NOMO-1 treated with DMSO at 0.1 percent for 48 hours (cell line): ENCODE results near the gene SLC25A38.
"Not testable (repeated sequence)": the region's sequence is repeated elsewhere in the genome, so short reads cannot be mapped to it uniquely, and the experiment has no call there.

Experiments
- DNase-seq: peaks from one replicate; lab custom pipeline; 2025; ENCODE audit not compliant: unreplicated experiment; lab: John Stamatoyannopoulos, UW

Gene SLC25A38, protein sequence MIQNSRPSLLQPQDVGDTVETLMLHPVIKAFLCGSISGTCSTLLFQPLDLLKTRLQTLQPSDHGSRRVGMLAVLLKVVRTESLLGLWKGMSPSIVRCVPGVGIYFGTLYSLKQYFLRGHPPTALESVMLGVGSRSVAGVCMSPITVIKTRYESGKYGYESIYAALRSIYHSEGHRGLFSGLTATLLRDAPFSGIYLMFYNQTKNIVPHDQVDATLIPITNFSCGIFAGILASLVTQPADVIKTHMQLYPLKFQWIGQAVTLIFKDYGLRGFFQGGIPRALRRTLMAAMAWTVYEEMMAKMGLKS

DNA sequence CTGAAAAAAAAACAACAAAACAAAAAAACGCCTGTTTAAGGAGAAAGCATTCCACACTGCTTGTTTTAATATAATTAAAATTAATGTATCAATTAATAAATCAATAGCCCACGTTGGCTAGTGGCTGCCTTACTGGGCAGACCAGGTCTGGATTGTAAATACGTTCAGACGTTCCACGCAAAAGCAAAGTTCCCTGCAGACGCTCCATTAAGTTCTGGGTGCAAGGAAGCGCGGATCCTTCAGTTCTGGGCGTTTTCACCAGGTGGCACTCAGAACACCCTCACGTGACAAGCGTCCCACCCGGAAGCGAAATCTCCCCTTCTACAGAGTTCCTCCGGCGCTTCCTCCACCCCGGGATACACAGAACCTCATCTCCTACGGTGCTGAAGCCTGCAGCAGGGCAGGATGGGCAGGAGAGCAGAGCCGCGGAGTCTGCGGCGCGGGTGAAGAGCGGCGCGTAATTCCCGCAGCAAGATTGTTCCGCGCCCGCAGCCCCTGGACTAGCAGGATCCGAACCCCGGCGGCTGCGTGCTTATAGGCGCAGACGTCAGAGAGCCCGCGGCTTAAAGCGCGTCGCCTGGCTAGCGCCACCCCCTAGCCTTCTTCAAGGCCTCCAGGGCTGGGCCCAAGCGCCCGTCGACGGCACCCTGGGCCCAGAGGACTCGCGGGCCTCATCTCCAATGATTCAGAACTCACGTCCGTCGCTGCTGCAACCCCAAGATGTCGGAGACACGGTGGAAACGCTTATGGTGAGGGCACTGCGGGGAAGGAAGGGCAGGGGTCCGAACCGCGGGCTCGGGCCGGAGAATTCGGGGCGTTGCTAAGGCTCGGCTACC lies at the start of gene SLC25A38:
TSS of gene SLC25A38 (plus strand) at position 326 of the 836 bp plus-strand sequence. CDS start at position 681, 355 bp downstream.
- DNase-seq: no peak

DNA sequence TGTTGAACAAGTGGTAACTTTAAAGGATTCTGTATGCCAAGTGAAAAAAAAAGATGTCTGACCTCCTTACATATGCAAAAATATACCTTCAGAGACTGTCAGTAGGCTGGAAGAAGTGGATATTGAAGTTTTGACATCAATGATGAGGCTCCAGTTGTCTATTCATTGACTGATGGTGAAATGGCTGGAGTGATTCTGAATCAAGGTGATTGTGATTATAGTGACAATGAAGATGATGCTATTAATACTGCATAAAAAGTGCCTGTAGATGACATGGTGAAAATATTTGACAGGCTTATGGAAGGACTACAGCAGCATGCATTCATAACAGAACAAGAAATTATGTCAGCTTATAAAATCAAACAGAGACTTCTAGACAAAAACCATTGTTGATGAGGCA lies 49.6 kb upstream of the SLC25A38 start:
- DNase-seq: no peak

DNA sequence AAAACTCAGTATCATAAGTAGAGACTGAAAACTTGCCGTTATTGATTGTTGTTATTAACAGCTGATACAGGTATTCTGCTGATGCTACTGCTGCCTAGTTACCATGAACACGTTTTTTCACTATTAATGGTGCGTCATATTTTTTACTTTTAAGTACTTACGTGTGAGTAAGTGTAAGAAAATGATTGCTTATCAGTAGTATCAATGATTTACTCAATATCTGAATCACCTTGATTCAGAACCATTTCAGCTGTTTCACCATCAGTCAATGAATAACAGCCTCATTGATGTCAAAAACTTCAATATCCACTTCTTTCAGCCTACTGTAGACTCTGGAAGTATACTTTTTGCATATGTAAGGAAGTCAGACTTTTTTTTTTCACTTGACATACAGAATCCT lies 49.0 kb upstream of the SLC25A38 start:
- DNase-seq: no peak

DNA sequence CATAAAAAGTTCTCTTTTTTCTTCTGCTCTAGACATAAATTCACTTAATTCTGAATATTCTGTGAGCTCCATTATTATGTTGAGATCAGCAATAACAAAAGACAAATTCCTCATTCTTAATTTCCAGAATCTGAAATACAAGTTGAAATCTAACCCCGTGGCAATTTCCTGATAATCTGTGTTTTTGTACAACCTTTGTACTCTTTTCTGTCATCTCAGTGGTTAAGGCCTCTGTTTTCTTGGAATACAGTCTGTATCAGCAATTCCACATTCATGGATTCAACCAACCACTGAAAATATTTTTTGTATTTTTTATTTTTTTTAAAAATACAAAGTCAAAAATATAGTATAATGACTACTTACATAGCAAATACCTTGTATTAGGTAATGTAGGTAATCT lies 45.0 kb upstream of the SLC25A38 start:
- DNase-seq: no peak

DNA sequence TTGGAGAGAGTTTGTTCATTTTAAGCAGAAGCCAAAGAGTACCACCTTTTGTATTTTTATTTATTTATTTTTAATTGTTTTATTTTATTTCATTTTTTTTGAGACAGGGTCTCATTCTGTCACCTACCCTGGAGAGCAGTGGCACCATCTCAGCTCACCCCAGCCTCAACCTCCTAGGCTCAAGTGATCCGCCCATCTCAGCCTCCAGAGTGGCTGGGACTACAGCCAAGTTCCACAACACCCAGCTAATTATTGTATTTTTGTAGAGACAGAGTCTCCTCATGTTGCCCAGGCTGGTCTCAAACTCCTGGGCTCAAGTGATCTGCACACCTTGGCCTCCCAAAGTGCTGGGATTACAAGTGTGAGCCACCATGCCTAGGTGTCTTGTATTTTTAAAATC lies 44.1 kb upstream of the SLC25A38 start:
- DNase-seq: no peak

DNA sequence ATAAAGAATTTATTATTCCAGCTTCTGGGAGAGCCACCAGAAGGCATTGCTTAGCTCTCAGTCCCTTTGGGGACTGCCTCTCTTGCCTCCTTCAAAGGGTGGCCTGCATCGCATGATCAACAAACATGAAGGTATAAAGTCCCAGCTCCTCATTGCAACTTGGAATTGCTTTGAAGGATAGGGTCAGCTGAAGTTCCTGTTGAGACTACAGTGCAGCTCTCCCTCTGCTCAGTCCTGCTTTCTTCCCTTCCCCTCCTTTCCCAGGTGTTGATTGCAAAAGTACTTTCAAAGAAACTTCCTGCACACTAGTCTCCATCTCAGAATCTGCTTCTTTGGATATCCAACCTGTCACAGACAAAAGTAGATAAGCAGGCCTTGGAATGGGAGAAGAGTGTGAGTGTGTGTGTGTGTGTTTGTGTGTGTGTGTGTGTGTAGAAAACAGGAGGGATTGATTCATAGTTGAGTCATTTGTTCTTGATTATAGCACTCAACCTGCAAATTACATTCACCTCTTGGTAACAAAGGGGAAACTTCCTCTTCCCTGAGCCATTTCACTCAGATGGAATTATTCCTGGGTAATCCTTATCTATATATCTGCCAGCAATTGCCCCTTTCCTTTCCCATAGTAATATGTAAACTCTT lies 40.0 kb upstream of the SLC25A38 start:
- DNase-seq: no peak

DNA sequence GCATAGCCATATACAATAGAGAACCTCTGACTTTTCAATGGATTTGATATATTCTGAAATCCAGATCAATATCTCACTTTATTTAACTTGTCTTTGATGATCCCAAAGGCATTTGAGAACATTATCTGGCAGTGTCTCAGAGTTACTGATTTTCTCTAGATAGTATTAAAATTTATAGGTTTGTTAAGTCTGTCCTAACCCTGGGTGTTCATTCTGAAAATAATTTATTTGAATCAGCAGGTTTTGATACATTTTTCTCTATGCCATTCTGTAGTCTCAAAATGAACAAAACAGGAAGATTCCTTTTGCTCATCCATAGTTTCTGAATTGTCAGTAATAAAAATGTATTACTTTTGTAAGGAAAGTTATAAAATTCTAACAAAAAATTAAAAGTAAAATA lies 39.4 kb upstream of the SLC25A38 start:
- no peak for DNase-seq

DNA sequence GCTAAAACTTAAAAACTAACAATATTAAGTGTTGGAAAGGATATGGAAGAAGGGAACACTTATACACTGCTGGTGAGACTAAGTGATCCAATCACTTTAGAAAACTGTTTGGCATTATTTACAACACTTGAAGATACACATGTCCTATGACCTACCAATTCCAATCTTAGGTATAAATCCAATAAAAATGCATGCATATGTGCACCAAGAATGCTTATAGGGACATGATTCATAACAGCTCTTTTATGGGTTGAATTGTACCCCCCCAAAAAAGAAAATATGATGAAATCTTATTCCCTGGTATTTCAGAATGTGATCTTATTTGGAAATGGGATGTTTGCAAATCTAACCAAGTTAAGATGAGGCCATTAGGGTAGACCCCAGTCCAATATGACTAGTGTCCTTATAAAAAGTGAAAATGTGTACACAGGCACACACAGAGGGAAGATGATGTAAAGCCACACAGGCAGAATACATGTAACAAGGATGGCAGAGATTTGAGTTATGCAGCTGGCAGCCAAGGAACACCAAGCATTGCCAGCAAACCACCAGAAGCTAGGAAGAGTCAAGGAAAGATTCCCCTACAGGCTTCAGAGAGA lies 38.3 kb upstream of the SLC25A38 start:
- no peak for DNase-seq

DNA sequence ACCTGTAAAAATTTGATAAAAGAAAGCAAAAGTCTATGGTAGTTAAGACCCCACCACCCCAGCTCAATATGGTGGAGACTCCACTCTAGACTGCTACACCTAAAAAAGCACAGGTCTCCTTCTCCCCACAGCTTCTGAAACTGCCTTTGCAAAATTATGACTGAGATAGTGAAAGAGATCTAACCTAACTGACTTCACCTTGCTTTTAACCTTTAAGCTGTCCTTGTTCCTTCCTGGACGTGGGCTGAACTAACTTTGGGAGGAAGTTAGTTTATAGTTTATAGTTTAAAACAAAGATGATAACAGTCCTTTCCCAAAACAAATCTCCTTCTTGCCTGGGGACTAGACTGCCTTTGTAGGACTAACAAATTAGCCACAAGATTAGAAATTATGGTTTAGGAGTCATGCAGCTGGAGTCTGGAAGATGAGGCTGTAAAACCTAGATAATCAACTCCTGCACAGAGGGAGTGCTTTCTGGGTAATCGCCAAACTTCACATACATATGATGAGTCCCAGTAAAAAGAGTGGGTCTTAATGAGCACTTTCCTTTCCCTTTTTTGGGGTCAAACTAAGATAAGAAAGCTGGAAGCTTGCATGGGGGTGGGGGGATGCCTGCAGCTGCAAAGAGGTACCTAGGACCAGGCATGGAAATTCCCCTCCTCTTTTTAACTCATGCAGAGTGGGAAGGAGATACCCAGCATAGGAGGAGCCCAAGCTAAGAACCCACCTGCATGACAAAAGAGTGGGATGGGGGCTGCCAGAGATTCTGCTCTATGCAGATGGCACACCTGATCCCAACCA lies 36.2 kb upstream of the SLC25A38 start:
- no peak for DNase-seq

DNA sequence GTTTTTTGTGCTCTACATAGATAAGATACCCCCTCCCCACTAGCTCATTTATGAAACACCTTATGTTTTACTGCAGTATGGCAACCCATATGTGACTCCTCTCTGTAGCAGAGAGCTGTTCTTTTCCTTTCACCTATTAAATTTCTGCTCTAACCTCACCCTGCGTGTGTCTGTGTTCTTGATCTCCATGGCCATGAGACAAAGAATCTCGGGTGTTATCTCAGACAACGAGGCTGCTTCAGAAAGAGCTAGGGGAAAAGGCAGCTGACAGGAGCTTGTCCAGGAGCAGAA lies 35.6 kb upstream of the SLC25A38 start:
- no peak for DNase-seq

DNA sequence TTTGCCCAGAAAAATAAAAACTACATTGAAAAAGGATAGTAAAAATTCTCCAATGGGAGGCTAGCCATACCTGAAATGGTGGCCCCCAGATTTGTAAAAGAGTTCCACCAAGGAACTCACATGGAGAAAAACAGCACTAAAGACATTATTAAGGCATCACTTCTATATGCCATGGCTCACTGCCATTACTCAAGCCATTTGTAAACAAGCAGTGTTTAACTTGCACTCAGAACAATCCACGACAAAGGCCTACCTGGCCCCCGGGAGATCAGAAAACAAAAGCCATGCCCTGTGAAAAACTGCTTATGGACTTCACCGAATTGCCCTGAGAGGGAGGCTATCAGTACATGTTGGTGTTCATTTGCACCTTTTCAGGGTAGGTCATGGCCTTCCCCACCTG lies 34.1 kb upstream of the SLC25A38 start:
- no peak for DNase-seq

DNA sequence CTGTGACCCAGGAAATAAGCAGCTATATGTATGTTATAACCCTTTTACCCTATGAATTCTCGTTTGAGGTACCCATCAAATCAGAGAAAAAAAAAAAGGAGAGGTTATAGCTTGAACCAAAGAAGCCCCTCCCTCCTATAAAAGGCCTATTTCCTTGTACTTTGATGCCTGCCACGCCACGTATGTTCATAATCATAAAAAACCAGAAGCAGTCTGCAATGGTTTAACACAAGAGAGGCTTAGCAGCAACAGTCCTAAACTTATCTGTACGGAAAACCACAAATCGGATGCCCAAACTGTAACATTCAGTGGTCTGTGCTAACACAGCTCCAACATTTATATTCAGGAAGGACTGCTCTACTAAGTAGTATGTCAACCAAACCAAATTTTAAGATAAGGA lies 32.5 kb upstream of the SLC25A38 start:
- no peak for DNase-seq

DNA sequence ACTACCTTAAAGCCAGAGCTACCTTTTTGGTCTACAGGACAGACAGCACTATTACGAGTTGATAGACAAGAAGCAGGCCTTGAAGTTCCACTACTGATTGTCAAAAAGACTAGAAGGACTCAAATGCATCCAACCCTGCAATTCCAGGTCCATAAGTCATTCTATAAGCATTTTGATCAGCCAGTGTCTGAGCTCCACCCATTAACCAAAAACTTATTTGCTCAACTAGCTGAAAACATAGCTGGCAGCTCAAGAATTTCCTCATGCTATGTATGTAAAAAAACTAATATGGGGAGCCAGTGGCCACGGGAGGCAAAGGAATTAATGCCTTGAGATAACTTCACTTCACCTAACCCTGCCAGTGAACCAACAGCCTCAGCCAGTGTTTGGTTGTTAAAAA lies 32.0 kb upstream of the SLC25A38 start:
- not testable (repeated sequence) for DNase-seq

DNA sequence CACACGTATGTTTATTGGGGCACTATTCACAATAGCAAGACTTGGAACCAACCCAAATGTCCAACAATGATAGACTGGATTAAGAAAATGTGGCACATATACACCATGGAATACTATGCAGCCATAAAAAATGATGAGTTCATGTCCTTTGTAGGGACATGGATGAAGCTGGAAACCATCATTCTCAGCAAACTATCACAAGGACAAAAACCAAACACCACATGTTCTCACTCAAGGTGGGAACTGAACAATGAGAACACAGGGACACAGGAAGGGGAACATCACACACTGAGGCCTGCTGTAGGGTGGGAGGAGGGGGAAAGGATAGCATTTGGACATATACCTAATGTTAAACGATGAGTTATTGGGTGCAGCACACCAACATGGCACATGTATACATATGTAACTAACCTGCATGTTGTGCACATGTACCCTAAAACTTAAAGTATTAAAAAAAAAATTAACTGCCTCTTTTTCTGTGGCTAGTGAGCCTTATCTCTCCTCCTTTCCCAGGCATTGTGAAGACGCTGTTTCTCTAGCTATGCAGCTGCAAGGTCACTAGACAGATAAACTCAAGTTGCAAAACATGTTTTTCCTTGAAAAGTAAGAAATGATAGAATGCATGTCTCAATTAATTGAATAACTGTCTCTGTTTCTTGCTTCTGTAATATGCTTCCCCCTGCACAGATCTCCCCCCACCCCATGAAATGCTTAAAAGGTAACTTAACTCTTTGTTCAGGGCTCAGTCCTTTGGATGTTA lies 29.8 kb upstream of the SLC25A38 start:
- not testable (repeated sequence) for DNase-seq

DNA sequence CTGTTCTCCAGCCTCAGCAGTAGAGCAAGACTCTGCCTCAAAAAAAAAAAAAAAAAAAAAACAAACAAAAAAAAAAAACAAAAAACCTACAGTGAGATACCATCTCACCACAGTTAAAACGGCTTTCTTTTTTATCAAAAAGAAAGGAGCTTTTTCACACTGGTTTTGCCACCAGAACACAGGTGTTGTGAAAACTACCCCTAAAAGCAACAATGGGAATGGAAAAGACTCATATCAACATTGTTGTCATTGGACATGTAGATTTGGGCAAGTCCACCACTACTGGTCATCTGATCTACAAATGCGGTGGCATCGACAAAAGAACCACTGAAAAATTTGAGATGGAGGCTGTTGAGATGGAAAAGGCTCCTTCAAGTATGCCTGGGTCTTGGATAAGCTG lies 24.8 kb upstream of the SLC25A38 start:
- DNase-seq: no peak

DNA sequence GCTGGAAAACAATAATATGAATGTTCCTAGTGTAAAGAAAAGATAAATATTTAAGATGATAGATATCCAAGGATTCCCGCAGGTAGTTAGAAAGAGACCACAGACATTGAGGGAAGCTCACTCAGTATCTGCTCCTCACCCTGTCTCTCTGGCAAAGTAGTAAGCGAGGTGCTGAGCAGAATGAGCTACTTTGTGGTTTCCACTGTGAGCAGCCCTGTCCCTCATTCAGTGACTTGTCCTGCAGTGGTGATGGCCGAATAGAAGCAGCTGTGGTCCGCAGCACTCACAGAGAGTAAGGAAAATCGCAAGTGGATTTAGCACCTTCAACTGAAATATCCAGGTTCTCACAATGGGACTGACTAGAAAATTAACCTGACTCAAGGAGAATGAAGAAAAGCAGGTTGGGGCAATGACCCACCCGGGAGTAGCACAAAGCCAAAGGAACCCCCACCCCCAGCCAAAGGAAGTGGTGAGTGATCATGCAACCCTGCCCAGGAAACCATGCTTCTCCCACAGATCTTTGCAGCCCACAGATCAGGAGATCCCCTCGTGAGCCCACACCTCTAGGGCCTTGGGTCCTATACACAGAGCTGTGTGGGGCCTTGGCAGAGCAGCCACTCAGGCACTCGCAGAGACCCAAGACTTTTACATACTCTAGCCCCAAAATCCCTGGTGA lies 21.8 kb upstream of the SLC25A38 start:
- no peak for DNase-seq

DNA sequence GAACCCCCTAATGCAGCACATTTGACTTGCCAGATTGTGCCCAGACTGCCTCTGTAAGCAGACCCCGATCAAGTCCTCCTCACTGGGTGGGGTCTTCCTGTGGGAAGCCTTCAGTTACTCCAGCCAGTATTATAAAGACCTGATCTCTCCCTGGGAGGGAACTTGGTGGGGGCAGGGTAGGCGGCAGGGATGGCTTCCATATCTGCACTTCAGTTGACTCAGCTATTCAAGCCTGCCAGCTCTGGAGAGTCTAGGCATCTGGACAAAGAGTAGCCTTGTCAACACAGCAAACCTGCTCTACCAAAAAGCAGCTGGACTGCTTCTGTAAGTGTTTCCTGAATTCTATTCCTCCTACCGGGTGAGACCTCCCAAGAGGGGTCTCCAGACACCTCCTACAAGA lies 21.0 kb upstream of the SLC25A38 start:
- no peak for DNase-seq

DNA sequence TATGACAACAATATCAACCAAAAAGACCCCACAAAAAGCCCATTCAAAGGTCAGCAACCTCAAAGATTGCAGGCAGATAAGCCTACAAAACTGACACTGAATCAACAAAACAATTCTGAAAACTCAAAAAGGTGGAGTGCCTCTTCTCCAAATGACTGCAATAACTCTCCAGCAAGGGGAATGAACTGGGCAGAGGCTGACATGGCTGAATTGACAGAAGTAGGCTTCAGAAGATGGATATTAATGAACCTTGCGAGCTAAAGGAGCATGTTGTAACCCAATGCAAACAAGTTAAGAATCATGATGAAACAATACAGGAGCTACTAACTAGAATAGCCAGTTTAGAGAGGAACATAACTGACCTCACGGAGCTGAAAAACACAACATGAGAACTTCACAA lies 20.4 kb upstream of the SLC25A38 start:
- no peak for DNase-seq

DNA sequence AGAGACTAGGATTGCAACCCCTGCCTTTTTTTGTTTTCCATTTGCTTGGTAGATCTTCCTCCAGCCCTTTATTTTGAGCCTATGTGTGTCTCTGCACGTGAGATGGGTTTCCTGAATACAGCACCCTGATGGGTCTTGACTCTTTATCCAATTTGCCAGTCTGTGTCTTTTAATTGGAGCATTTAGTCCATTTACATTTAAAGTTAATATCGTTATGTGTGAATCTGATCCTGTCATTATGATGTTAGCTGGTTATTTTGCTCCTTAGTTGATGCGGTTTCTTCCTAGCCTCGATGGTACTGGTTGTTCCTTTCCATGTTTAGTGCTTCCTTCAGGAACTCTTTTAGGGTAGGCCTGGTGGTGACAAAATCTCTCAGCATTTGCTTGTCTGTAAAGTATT lies 12.7 kb upstream of the SLC25A38 start:
- not testable (repeated sequence) for DNase-seq

DNA sequence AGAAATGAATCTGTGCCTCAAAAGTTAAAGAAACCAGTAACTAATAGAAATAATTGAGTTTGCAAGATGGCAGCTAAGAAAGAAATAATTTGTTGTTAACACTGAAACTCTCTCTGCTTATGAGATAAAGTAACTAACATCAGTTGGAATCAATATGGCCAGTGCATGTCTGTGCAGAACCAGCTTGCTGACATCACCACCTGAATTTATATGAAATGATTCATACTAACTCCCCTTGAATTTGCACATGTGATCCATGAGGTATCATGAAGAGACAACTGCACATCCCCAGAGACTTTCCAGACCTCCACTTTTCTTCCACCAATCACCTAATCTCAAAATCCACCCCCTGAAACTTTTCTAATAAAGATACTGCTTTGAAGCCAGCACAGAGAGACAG lies 10.3 kb upstream of the SLC25A38 start:
- no peak for DNase-seq
